Skin of body (tissue), 2 donors: ENCODE results near the gene KDM1A. TPM values are rescaled to one million over a fixed set of nuclear protein-coding genes. Genes with fewer than 3 reads are reported as not detected.

Experiments used
- small RNA-seq: library from RNA; depleted of rRNA; stranded (forward); fragments of <200 nt; gene quantifications from one replicate; pipeline ENCODE3, GENCODE V24; 2014; ENCODE audit warnings: low replicate concordance
- total RNA-seq: library from RNA; depleted of rRNA; stranded (reverse); fragments of >200 nt; gene quantifications from one replicate; pipeline ENCODE4 v1.2.3, GENCODE V29; 2014

The KDM1A gene
- total RNA-seq, 1 donor from 2014 or later: 76.7 TPM

Small RNA genes lying within 50 kb of the gene (small RNA-seq; reads per million reads assigned to genes)
- not detected for gene MIR3115
- not detected for gene MIR4419A

Other genes starting within 250 kb of the KDM1A start
- gene LACTBL1, start 46.6 kb upstream of the KDM1A start, total RNA-seq: not detected
- not detected for gene TEX46, start 3.6 kb upstream of the KDM1A start, total RNA-seq
- gene LUZP1, start 149.4 kb downstream of the KDM1A start, total RNA-seq: 21.8 TPM
- not detected for gene HTR1D, start 198.0 kb downstream of the KDM1A start, total RNA-seq